K562 (cell line): Measurements from ENCODE around the gene CDAN1. TPM values are rescaled to one million over a fixed set of nuclear protein-coding genes. Genes with fewer than 3 reads are reported as not detected.

ENCODE experiments used
- BRD9 ChIP-seq: fragments of 450-650 bp; IDR thresholded peaks from 2 replicates; pipeline ENCODE4 v1.6.1; 2018; ENCODE audit warnings: low read depth; ENCODE audit not compliant: partially characterized antibody
- CREM ChIP-seq: IDR thresholded peaks from 2 replicates; pipeline ENCODE4 v1.6.1; 2014; ENCODE audit warnings: antibody characterized with exemption, low read depth
- ELF2 ChIP-seq: fragments of 250-450 bp; sonication (Bioruptor Pico); IDR thresholded peaks from 2 replicates; pipeline ENCODE4 v1.5.0; 2021; ENCODE audit warnings: mild to moderate bottlenecking
- ETV5 ChIP-seq: sonication (generic); formaldehyde crosslinking; IDR thresholded peaks from 2 replicates; pipeline ENCODE4 v1.4.0; 2020; ENCODE audit warnings: low read depth, mild to moderate bottlenecking, missing genetic modification reagents
- FOS ChIP-seq: IDR thresholded peaks from 3 replicates; pipeline ENCODE4 v1.6.1; 2011; ENCODE audit not compliant: insufficient read length; ENCODE audit errors: extremely low read depth
- FOXK2 ChIP-seq, 2 experiments: fragments of 450-650 bp; IDR thresholded peaks in 1 of 2; conservative IDR thresholded peaks in 1 of 2; 2 replicates each; pipeline ENCODE4 v1.6.1; 2016; ENCODE audit warnings: low read depth in 2 of 2, mild to moderate bottlenecking in 1 of 2
- FOXP4 ChIP-seq: sonication (generic); formaldehyde crosslinking; IDR thresholded peaks from 2 replicates; pipeline ENCODE4 v1.8.0; 2022; ENCODE audit warnings: mild to moderate bottlenecking, missing genetic modification reagents, borderline replicate concordance
- GTF2B ChIP-seq: IDR thresholded peaks from 2 replicates; pipeline ENCODE4 v1.6.1; 2011; ENCODE audit not compliant: insufficient read length; ENCODE audit errors: extremely low read depth
- GTF2F1 ChIP-seq: IDR thresholded peaks from 2 replicates; pipeline ENCODE4 v1.6.1; 2011; ENCODE audit warnings: low read depth, low read length, improper control_type of control experiment
- KDM4B ChIP-seq, 2 experiments: fragments of 450-650 bp in 1 of 2; sonication (generic) in 1 of 2; IDR thresholded peaks; 2 replicates each; pipeline ENCODE4 v1.6.1; 2016 to 2017; ENCODE audit warnings: borderline replicate concordance in 2 of 2, antibody characterized with exemption in 1 of 2, low read depth in 1 of 2, mild to moderate bottlenecking in 1 of 2
- MEIS2 ChIP-seq: fragments of 450-650 bp; IDR thresholded peaks from 2 replicates; pipeline ENCODE4 v1.6.1; 2014; ENCODE audit warnings: mild to moderate bottlenecking; ENCODE audit not compliant: partially characterized antibody
- NFRKB ChIP-seq: fragments of 450-650 bp; IDR thresholded peaks from 2 replicates; pipeline ENCODE4 v1.6.1; 2016; ENCODE audit warnings: low read depth
- PRPF4 ChIP-seq: fragments of 200-400 bp; formaldehyde crosslinking; IDR thresholded peaks from one replicate; pipeline ENCODE4 v1.6.1; 2017; ENCODE audit warnings: low read length, low read depth, mild to moderate bottlenecking; ENCODE audit not compliant: insufficient read depth, poor library complexity, severe bottlenecking
- SAFB ChIP-seq: fragments of 200-400 bp; formaldehyde crosslinking; IDR thresholded peaks from 2 replicates; pipeline ENCODE4 v1.6.1; 2017; ENCODE audit warnings: low read depth, low read length, borderline replicate concordance
- SIX5 ChIP-seq, 2 experiments: IDR thresholded peaks; 2 replicates each; pipeline ENCODE4 v1.6.1; 2011; ENCODE audit warnings: low read length in 2 of 2, borderline replicate concordance in 1 of 2, low read depth in 1 of 2, mild to moderate bottlenecking in 1 of 2, moderate library complexity in 1 of 2; ENCODE audit not compliant: insufficient read depth in 1 of 2
- SREBF2 ChIP-seq: sonication (generic); formaldehyde crosslinking; IDR thresholded peaks from 2 replicates; pipeline ENCODE4 v1.4.0; 2020; ENCODE audit warnings: mild to moderate bottlenecking, missing genetic modification reagents
- TRIM28 ChIP-seq: fragments of 450-650 bp; IDR thresholded peaks from 2 replicates; pipeline ENCODE4 v1.6.1; 2017
- XRCC5 ChIP-seq: fragments of 200-400 bp; formaldehyde crosslinking; IDR thresholded peaks from 2 replicates; pipeline ENCODE4 v1.6.1; 2017; ENCODE audit warnings: low read depth, mild to moderate bottlenecking, low read length
- ZBTB9 ChIP-seq: fragments of 450-650 bp; formaldehyde crosslinking; IDR thresholded peaks from 2 replicates; pipeline ENCODE4 v1.4.0; 2020; ENCODE audit warnings: mild to moderate bottlenecking, moderate library complexity
- ZNF133 ChIP-seq: fragments of 250-450 bp; sonication (Bioruptor Pico); IDR thresholded peaks from 2 replicates; pipeline ENCODE4 v1.4.0; 2020; ENCODE audit warnings: mild to moderate bottlenecking
- ZNF174 ChIP-seq: fragments of 250-450 bp; sonication (Bioruptor Pico); IDR thresholded peaks from 2 replicates; pipeline ENCODE4 v1.4.0; 2020; ENCODE audit warnings: mild to moderate bottlenecking
- ZNF384 ChIP-seq: IDR thresholded peaks from 2 replicates; pipeline ENCODE4 v1.6.1; 2012; ENCODE audit warnings: low read depth, low read length, improper control_type of control experiment
- ZNF589 ChIP-seq: fragments of 200-800 bp; sonication (Bioruptor generic); IDR thresholded peaks from 2 replicates; pipeline ENCODE4 v1.6.1; 2016; ENCODE audit warnings: low read depth, missing genetic modification characterization, missing compliant biosample characterization
- polyA plus RNA-seq, 8 experiments: library from polyadenylated mRNA; depleted of rRNA in 4 of 8; stranded (reverse) in 5 of 8; unstranded in 3 of 8; fragments of >200 nt; fragmentation: Nextera tagmentation in 2 of 8; fragmentation: Illumina TruSeq in 1 of 8; extraction: Ambion mirVana in 2 of 8; extraction: Trizol in 1 of 8; gene quantifications; 2 replicates each; pipeline versions ENCODE4 v1.2.1 to v1.2.3, GENCODE V29; 2011 to 2014; ENCODE audit warnings: inconsistent platforms in 1 of 8, missing spikeins in 1 of 8
- total RNA-seq, 7 experiments: library from RNA; depleted of rRNA in 6 of 7; stranded (reverse); fragments of >200 nt in 6 of 7; fragmentation: Illumina TruSeq in 2 of 7; extraction: Trizol in 2 of 7; gene quantifications; 2 replicates each; pipeline versions ENCODE4 v1.2.1 to v1.2.3, GENCODE V29; 2011 to 2021; ENCODE audit warnings: low replicate concordance in 1 of 7
- TF ChIP-seq, protein P1 (sequence below): sonication (generic); formaldehyde crosslinking; IDR thresholded peaks from 2 replicates; pipeline ENCODE4 v1.8.0; 2022; ENCODE audit warnings: mild to moderate bottlenecking, low read depth, missing genetic modification reagents

Gene CDAN1
- total and polyA plus RNA-seq, 9 of the 15 experiments (the other 6 are each of a cell fraction or from before 2014, with no cell fraction given): 1.6 to 34.4 (median 13.8) TPM

DNA sequence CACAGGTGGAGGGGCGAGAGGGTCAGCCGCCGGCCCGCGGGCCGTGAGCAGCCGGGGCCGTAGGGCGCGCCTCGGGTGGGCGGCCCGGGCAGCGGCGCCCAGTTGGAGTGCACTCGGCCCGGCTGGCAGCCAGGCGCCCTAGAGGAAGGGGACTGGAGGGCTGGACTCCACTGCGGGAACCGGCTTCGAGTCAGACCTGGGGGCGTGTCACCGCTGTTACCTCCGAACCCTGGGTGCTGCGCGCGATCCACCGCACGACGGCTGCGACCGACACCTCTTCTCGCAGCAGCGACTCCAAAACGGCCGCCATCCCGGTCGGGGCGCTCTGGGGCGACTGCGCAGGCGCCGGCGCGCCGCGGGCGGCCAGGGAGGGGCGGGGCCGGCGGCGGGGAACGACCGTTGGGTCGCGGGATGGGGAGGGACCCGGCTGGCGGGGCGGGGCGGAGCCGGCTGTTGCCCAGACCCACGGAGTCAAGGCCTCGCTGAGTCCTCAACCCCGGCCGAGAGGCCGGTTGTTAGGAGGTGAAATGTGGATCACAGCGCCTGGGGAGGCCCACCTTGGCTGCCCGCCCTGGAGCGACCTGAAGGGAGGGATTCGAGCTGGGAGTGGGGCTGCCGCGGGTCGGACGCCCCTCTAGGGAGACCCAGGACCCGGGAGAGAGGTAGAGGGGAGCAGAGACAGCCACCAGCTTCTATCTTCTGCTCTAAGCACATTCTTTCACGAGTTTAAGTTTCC lies at the start of gene CDAN1 (continued):
- no peak for TF ChIP-seq SIX5 (IDR thresholded peaks at IDR 0.05; ENCODE audit: borderline replicate concordance in 1 of 2, insufficient read depth in 1 of 2, low read depth in 1 of 2, low read length in 2 of 2)
- no peak for TF ChIP-seq TRIM28
- no peak for TF ChIP-seq SAFB
- TF ChIP-seq FOXP4 (CRISPR knock-in tag): no peak
- no peak for TF ChIP-seq FOXK2 (conservative IDR thresholded peaks at IDR 0.05 in 1 of 2, IDR thresholded peaks at IDR 0.05 in 1 of 2; ENCODE audit: low read depth in 2 of 2)
- no peak for TF ChIP-seq CREM
- no peak for TF ChIP-seq ZNF133 (CRISPR knock-in tag)
- no peak for TF ChIP-seq FOS
- no peak for TF ChIP-seq ZNF384
- peak; percentile 68 for TF ChIP-seq ZBTB9
- TF ChIP-seq, protein P1, sequence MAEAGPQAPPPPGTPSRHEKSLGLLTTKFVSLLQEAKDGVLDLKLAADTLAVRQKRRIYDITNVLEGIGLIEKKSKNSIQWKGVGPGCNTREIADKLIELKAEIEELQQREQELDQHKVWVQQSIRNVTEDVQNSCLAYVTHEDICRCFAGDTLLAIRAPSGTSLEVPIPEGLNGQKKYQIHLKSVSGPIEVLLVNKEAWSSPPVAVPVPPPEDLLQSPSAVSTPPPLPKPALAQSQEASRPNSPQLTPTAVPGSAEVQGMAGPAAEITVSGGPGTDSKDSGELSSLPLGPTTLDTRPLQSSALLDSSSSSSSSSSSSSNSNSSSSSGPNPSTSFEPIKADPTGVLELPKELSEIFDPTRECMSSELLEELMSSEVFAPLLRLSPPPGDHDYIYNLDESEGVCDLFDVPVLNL (CRISPR knock-in tag): no peak
- no peak for TF ChIP-seq GTF2B
- TF ChIP-seq NFRKB: no peak
- TF ChIP-seq MEIS2: peak; percentile 63
- TF ChIP-seq PRPF4: no peak
- TF ChIP-seq KDM4B (IDR thresholded peaks at IDR 0.05; ENCODE audit: borderline replicate concordance in 2 of 2, low read depth in 1 of 2): no peak
- TF ChIP-seq ELF2 (CRISPR knock-in tag): no peak
- TF ChIP-seq XRCC5: no peak
- TF ChIP-seq GTF2F1: 0 out of 2 replicates have a peak, but pooled peaks have one; percentile 26
- TF ChIP-seq SREBF2 (CRISPR knock-in tag): no peak
- no peak for TF ChIP-seq ETV5 (CRISPR knock-in tag)
- TF ChIP-seq ZNF589 (CRISPR knock-in tag): no peak
- no peak for TF ChIP-seq BRD9
- no peak for TF ChIP-seq ZNF174 (CRISPR knock-in tag)
